Measurements from ENCODE around the gene LORICRIN.

GRCh38 chr1:153231785-153232184 is 27.7 kb upstream of the LORICRIN start:
- TF ChIP-seq POLR2A (IDR thresholded peaks at IDR 0.05; ENCODE audit: low read depth, low read length) (no peak), POLR2AphosphoS5 (IDR thresholded peaks at IDR 0.05; ENCODE audit: low read depth, low read length) (no peak)
